CD4-positive, alpha-beta T cell treated with Interleukin-15 for 4 hours (primary cell): Measurements from ENCODE around the gene EPHB3.

Experiments
- DNase-seq: peaks from one replicate; pipeline ENCODE4 v3.0.0-alpha.2; 2020; ENCODE audit warnings: low spot score

Gene EPHB3

DNA sequence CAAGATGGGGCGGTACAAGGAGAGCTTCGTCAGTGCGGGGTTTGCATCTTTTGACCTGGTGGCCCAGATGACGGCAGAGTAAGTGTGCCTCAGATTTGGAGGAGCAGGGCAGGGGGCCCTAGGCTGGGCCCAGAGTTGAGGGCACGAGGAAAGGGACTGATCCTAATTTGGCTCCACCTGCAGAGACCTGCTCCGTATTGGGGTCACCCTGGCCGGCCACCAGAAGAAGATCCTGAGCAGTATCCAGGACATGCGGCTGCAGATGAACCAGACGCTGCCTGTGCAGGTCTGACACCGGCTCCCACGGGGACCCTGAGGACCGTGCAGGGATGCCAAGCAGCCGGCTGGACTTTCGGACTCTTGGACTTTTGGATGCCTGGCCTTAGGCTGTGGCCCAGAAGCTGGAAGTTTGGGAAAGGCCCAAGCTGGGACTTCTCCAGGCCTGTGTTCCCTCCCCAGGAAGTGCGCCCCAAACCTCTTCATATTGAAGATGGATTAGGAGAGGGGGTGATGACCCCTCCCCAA lies 19.8 kb downstream of the EPHB3 start:
- DNase-seq: no peak

DNA sequence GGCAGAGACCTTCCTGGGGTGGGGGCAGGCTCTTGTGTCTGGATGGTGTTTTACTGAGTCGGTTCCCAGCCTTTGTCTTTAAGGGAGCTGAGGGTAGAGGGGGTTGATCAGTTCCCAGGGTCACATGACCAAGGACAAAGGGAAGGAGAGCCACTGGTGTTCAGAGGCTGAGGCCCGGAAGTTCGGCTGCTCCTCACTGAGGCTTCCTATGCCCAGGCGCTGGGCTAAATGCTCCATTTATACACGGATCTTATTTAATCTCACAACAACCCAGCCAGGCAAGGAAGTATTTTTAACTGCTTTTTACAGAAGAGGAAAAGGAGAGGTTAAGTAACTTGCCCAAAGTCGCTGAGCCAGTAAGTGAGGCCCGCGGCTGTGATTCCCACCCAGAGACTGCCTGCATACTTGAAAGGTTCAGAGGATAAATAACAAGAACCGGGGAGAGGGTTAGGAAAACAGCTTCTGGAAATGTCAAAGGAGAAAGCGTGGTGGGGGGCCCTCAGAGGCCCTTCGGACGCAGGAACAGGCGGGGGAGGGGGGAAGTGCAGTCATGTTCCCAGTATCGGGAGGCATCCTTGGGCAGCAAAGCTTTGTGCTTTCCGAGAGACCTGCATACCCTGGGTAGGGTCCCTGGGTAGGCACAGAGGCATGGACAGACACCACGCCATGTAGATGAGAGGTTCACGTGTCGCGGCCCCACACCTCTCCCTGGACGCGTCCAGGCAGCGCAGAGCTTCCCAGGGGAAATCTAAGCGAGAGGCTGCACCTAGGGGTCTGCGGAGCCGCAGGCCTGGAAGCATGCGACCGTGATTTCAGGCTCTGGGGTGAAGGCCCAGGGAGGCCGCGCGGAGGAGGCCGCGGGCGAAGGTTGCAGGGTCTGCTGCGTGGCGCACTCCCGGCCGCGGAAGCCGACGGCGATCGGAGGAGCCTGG lies 21.3 kb downstream of the EPHB3 start:
- no peak for DNase-seq

DNA sequence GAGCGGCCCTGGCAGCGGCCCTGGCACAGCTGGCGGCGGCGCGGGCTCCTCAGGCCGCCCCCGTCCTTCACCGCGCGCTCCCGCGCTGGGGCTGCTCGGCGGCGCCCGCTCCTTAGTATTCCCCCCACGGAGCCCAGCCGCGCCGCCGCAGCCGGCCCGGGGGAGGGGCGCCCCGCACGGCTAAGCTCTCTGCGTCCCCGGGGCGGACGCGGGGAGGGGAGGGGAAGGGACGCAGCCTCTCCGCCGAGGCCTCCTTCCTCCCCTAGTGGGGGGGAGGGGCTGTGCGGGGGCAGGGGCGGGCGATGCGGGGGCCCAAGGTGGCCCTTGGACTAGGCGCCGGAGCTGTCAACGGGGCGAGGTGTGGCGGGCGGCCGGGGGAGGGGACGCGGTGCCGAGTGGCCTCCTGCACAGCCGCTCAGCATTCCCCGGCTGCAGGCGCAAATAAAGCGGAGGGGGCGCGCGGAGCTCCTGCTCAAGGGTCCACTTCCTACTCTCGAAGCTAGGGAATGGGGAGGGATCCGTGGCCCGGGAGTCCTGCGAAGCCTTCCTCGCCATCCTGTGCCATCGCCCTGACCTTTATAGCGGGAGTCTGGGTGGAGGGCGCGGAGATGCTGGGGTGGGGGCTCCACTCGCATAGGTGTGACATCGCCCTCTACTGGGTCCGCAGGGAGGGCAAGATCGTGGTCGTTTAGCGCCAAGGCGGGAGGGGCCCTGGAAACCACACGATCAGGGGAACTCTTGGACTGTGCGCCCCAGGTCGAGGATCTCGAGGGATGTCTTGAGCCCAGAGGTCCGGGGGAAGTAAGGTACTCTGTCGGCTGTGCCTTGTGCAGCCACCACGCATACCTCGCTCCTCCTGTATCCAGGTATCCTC lies 22.2 kb downstream of the EPHB3 start:
- DNase-seq: no peak

DNA sequence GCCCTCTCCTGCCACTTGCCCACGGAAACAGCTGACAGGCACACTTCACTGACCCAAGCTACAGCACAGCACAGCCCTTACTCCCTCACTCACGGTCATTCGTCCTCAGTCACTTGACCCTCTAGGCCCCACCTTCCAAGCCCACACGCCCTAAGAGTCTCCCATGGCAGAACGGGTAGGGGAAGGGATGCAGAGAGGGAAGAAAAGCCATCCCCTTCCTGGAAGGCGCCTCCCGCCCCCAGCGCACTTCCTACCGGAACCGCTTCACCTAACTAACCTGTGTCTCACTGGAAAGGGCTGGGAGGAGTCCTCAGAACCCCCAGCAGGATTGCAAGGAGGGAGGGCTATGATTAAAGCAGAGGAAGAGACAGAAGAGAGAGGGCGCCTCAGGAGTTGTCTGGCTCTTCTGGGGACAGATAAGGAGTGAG lies 22.9 kb downstream of the EPHB3 start:
- DNase-seq: no peak

DNA sequence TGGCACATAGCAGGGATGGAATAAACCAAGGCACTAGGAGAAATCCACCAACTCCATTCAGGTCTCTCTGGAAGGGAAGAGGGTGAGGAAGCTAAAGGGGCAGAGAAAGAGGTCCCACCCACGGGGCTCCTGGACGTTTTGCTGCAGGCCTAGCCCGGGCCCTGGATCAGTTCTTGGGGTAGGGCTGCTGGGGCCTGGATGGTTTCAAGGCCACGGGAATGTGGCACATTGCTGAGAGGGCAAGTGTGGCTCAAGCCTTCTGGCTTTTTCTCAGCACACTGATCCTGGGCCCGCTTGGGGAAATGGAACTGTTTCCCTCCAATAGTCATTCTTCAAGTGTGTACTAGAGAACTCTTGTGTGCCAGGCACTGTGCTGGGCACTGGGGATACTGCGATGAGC lies 24.0 kb downstream of the EPHB3 start:
- no peak for DNase-seq

DNA sequence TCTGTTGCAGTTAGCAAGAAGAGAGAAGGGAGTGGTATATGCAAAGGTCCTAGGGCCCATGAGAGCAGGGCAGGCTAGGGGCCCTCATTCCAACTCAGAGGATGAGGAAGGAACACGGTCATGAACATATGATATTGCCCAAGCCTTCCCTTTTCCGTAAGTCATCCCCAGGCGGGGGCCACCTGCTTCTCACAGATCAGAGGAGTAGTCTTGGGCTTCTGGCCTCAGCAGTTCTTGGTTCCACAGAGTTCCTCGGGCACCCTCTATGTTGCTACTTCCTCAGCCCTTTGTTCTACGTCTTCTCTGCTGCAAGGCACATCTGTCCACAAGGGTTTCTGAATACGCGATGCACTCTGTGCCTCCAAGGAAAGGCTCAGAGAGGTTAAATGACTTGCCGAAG lies 25.3 kb downstream of the EPHB3 start:
- no peak for DNase-seq

DNA sequence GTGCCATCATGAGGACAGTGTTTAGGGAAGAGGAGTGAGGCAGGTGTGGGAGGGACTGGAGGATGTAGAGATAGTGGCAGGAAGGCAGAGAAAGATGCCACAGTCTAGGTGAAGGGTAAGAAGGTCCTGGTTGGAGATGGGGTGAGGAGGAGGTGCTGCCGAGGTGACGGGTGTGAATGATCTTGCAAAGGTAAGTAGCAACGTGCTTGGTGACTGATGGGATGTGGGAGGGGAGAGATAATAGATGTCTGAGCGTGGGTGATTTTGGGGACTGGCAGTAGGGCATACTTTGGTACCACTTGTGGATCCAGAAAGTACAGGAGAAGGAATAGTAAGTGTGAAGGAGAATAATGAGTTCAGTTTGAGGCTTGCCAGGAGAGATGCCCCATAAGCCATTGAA lies 27.2 kb downstream of the EPHB3 start:
- DNase-seq: no peak

DNA sequence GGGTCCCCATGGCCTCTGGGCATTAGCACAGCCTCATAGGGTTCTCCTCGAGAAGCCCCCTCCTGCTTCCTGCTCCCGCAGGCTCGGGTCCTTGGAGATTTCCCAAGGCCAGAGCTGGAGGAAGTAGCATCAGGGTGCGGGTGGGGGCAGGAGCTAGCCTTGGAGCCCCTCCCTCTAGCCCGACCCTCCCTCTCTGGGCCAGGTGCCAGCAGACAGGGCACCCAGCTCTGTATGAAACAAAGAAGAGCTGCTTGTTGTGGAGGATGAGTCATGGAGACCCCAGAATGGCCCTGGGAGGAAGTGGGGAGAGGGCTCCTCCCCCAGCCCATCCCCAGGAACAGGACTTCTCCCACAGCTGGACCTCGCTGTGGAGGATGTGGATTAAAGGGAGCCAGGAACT lies 29.2 kb downstream of the EPHB3 start:
- DNase-seq: no peak

DNA sequence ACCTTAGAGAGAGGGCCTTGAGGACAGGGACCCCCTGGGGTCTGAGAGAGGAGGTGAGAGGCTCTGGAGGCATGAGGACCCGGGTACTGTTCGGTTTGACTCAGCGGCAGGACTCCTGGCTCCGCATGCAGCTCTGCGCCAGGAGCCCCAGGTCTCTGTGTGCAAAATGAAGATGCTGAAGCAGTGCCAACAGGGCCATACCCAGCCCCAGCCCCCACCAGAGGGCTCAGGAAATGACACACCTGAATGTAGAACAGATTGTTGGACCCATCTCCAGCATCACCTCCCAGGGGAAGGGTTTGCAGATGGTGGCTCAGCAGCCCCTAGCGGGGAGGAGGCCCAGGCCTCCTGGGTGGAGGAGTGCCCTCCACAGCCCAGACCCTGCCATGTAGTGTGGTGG lies 30.2 kb downstream of the EPHB3 start:
- no peak for DNase-seq

DNA sequence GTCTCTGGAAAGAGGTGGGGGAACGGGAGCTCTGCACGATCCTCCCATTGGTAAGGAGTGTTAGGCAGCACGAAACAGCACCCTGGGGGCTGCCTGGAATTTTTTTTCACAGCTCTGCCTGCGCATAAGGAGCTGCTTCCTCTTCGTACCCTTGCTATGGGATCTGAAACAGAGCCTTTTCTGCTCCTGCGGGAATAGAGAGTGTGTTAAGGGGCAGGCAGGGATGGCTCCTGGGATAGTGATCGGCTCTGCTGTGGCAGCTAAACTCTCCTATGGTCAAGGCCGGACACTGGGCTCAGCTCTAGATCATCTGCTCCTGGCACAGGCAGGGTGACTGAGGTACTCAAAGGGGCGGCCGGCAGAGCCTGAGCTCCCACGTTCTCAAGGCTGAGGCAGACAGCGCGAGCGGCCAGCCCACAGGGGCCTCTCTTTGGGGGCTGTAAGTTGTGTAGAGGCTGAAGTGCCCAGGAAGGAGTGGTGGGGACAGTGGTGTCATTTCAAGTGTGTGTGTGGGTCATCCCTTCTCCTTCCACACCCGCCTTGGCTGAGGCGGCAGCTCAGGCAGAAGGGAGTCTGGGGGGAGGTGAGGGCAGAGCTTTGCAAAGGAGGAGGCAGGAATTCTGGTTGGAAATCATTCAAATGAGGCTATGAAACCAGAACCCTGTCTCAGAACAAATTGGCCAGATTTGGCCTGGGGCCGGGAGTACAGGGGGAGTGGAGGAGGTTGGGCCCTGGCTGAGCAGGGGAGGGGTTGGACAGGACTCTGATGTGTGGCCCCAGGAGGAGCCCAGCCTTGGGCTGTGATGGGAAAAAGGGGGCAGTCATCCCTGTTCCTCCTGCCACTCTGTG lies 31.0 kb downstream of the EPHB3 start:
- DNase-seq: no peak

DNA sequence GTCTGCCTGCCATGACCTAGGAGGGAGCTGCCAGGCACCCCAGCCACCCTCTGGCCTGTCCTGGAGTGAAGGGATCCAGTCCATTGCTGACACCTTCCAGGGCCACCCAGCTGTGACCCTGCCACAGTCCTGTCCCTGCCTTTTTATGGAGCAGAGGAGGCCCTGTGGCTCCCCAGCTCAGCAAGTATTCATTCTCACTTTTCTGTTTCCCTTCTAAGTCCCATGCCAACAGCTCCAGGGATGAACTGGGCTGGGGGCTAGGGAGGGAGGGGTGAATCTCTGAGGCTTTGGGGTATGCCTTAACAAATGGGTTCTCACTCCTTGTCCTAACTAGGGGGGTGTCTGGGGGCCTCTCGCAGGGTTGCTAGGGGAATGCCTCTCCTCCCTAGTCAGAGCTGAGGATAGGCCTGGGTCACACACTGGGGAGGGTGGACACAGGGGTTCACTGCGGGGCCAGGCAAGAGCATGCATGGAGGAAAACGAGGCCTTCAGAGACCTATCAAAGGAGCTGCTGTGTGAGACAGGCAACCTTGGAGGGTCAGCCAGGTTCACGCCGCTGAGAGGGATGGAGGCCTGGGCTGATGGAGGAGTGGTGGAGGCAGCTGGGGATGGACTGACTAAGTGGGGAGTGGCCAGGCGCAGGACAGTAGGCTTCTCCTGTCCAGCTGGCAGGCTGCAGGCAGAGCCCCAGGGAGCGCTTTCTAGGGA lies 31.8 kb downstream of the EPHB3 start:
- DNase-seq: no peak

DNA sequence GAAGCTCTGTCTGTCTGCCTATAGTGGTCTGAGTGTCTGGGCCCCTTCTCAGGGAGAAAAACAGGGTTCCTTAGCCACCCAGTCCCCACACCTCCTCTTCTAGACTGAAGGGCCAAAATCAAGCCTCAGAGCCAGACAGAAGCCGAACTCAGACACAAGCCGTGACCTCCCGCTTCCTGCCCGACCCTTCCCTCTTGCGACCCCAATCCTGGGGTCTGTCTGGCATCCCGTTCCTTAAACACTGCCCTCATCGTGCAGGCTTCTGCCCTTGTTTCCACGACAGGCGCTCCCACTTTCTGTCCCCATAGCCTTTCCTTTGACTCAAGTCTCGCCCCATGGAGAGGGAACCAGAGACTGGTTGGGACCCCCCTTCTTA lies 32.3 kb downstream of the EPHB3 start:
- DNase-seq: no peak

DNA sequence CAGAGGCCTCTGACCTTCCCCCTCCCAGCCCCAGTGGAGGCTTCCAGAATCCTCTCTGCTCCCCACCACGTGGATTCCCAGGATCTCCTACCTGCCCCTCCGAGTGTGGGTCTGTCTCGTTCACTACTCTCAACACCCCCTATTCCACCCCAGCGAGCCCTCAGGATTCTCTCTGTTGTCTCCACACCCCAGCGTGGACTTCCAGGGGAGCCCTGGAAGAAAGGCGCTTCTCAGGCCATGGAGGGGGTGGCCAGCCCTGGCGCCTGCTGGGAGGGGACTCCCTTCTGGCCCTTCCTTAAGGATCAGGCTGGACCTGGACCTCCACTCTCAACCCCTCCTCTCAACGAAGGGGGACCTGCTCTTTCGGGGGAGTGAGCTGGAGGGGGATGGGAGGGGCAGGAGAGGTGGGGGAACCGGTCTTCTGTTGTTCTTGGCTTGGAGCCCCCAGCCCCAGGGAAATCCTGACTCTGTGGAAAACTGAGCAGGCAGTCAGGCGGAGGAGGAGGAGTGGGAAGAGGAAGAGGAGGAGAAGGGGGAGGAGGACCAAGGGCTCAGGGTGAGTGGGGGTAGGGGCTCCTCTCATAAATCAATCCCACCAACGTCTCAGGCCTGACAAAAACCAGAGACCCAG lies 32.9 kb downstream of the EPHB3 start:
- no peak for DNase-seq

DNA sequence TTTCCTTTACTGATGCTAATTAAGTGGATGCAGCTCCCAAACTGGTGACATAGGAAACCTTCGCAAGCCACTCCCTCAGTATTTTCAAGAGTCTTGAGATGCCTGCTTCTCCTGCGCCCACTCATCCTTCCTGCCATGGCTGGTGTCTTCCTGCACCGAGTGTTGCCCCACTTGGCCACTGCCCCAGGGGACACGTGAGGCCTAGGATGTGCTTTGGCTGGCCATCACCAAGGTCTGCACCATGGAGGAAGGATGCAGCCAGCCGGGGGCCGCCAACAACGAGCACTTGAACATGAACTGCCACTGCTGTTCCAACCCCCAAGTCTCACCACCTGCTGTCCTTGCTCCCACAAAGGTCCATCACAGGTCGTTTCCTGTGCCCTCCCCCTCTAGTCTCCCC lies 34.1 kb downstream of the EPHB3 start:
- no peak for DNase-seq

DNA sequence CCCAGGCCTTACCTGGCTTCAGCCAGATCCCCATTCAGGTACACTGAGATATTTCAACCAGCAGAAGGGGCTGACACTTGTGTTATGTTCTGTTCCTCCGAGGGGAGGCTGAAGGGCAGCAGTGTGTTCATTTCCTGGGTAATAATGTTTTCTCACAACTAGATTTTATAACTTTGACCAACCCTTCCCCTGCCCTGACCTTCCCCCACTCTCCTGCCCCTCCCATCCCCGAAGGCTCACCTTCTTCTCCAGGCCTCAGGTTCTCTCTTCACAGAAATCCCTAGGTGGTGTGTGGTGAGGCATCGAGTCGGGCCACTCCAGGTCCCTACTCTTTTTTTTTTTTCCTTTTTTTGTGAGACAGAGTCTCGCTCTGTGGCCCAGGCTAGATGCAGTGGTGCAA lies 34.6 kb downstream of the EPHB3 start:
- no peak for DNase-seq

DNA sequence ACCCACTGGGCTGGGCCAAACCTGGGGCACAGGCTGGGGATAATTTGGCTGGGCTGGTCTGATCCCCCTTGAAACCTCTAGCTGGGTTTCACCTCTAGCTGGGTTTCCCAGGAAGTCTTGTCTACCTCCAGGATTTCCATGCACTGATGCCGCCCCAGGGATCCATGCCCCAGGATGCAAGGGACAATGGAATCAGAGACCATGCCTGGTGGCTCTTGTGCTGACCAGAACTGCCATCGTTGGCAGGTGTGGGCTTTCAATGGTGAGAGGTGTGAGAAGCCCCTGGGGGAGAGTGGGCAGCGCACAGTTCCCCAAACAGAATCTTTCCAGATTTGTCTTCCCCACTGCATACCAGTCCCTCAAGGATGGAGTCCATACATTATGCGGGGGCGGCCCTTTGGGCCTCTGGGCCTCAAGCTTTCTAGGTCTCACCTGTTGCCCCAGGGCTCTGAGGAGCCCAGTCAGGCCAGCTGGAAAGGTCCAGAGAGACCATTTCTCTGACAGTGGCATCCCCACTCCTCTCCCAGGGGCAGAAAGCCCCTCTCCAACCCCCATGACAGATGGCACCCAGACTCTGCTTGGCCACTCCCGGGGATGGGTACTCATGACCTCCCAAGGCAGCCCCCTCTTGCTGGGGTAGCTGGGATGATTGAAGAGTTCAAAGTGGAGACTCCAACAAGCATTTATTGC lies 35.4 kb downstream of the EPHB3 start:
- no peak for DNase-seq

DNA sequence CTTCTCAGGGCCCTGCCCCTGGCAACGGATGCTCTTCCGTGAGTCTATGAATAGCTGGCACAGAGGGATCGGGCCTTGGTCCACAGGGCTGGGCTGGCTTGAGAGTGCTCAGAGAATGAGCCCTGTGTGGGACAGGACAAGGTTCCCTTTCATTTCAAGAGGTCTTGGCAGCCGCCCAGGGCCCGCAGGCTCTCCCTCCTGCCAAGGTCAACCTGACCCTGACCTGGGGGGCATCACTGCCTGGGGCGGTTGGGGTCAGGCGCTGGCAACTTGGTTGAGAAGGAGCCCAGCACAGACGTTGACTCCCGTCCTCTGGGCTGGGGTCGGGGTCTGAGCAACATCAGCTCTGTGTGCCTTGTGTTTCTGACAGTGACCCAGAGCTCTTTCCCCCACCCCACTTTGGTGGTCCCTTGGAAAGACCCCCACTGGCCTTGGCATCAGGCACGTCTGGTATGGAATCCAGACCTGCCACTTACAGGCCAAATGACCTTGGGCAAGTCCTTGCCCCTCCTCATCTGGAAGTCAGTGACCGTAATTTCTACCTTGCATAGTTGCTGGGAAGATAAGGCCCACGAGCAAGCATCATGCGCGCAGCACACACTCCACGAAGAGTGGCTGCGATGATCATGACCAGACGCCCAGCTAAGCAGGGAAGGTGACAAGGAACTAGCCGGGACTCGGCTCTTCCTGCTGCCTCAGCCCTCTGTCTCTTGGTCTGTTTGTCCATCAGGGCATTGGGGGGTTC lies 36.4 kb downstream of the EPHB3 start:
- DNase-seq: no peak

DNA sequence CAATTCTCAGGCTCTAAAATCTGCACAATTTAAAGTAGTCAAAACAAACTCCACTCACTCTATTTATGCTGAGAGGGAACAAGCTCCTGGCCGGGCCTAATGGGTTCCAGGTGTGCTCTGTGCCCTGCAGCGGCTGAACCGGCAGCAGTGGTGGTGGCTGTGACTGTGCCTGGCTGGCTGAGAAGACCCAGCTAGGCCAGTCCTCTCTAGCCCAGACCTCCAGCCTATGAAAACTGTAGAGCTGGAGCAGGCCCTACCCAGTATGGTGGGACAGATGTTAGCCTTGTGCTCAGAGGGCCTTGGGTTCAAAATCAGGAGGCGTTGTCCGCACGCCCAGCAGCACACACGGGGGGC lies 37.0 kb downstream of the EPHB3 start:
- no peak for DNase-seq

DNA sequence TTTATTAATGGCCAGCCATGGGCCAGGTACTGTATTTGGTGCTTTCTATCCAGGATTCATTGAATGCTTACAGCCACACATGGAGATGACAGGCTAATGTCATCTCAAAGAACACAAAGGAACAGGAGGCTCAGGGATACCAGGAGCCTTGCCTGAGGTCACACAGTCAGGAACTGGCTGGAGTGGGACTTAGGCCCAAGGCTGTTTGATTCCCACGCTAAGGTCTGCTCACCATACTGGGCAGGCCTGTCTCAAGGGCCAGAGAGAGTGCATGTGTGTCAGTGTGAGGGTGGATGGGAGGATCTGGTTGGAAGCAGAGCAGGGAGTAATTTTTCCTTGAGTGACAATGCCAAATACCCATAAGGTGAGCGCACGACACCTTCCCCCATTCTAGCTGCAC lies 37.6 kb downstream of the EPHB3 start:
- no peak for DNase-seq
